ENCODE results near the gene ZNF366.

The ZNF366 gene

DNA sequence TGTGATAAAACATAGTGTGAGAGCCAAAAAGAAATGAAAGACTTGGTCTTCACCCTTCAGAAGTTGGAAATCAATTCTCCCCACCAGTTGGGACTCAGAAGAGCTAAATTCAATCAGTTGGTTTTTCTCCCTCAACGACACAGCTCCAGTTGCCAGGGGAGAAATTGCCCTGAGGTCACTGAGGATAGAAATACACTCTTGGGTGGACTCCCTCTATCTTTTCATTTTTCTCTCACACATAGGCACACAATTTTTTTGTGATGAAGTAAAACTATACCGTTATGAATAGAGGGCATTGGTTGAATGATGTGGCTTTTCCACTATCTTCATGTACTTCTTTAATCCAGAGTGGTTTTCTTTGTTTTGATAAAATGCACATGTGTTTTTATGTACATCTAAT lies 80.2 kb downstream of the ZNF366 start:
- H3K4me3 ChIP-seq (replicated peaks; ENCODE audit: low read depth, low read length): no peak overlapping the region
- DNase-seq (ENCODE audit: extremely low read depth, low read depth): no peak
- TF ChIP-seq, protein P1, sequence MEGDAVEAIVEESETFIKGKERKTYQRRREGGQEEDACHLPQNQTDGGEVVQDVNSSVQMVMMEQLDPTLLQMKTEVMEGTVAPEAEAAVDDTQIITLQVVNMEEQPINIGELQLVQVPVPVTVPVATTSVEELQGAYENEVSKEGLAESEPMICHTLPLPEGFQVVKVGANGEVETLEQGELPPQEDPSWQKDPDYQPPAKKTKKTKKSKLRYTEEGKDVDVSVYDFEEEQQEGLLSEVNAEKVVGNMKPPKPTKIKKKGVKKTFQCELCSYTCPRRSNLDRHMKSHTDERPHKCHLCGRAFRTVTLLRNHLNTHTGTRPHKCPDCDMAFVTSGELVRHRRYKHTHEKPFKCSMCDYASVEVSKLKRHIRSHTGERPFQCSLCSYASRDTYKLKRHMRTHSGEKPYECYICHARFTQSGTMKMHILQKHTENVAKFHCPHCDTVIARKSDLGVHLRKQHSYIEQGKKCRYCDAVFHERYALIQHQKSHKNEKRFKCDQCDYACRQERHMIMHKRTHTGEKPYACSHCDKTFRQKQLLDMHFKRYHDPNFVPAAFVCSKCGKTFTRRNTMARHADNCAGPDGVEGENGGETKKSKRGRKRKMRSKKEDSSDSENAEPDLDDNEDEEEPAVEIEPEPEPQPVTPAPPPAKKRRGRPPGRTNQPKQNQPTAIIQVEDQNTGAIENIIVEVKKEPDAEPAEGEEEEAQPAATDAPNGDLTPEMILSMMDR (IDR thresholded peaks at IDR 0.05; ENCODE audit: low read depth, low read length, missing control alignments): no peak

DNA sequence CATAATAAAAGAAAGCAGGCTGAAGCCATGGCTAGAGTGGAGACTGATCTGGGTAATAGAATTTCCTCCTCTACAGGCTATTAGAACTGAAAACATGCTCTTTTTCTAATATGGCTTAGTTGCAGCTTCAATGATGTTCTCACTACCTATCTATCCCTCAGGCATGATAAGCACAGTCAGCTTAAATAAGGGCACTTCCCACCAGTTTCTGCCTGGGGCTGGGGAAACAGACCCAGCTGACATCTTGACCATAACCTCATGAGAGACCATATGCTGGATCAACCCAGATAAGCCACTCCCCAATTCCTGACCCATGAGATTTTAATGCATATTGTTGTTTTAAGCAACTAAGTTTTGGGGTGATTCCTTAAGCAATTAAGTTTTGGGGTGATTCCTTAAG lies 81.2 kb downstream of the ZNF366 start:
- no peak overlapping the region for H3K4me3 ChIP-seq (replicated peaks; ENCODE audit: low read depth, low read length)
- TF ChIP-seq, protein P1 (IDR thresholded peaks at IDR 0.05; ENCODE audit: low read depth, low read length, missing control alignments): no peak
- DNase-seq (ENCODE audit: extremely low read depth, low read depth): no peak

DNA sequence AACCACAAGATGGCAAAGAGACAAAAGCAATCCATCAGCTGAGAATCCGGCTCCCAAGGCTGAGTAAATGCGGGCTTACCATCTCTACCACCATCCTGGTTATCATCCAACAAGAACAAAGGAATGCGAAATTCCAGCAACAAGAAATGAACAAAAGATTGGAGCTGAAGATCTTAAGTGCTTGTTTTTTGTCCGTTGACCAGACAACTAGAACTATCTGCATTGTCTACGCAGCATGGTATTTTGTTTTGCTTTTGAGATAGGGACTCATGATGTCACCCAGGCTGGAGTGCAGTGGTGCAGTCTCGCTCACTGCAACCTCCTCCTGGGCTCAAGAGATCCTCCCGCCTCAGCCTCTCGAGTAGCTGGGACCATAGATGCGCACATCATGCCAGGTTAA lies 88.9 kb downstream of the ZNF366 start:
- H3K4me3 ChIP-seq (replicated peaks; ENCODE audit: low read depth, low read length): no peak overlapping the region
- DNase-seq (ENCODE audit: extremely low read depth, low read depth): no peak
- TF ChIP-seq, protein P1 (IDR thresholded peaks at IDR 0.05; ENCODE audit: low read depth, low read length, missing control alignments): no peak

DNA sequence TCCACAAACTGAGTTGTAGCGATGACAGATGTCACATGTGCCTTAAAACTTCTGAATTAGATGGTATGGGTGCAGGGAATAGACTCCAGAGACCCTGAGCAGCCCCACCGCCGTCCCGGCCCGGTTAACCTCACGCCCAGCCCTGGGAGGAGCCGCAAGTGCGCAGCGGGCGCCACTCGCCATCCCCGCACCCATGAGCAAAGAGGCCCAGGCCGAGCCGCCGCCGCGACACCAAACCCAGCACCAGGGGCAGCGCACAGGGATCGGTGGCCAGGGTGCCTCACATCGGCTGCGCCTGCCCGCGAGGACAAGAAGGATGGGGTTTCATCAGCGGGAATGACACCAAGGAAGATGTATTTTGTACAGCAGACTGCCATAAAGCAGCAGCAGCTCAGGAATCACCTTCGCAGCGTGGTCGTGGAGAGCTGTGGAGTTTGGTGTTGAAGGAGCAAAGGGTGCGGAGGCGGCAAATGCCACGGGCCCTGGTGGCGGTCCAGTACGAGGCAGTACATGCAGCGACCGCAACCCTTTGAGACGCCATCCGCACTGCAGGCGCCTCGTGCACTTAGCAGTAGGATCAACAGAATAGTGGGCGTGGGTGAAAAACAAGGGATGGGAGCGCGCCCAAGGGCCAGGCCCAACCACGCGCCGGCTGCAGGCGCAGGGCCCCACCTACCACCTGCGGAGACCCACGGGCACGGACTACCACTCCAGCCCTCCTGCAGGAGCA lies 89.7 kb downstream of the ZNF366 start:
- TF ChIP-seq, protein P1 (IDR thresholded peaks at IDR 0.05; ENCODE audit: low read depth, low read length, missing control alignments): no peak
- DNase-seq (ENCODE audit: extremely low read depth, low read depth): no peak
- no peak overlapping the region for H3K4me3 ChIP-seq (replicated peaks; ENCODE audit: low read depth, low read length)

DNA sequence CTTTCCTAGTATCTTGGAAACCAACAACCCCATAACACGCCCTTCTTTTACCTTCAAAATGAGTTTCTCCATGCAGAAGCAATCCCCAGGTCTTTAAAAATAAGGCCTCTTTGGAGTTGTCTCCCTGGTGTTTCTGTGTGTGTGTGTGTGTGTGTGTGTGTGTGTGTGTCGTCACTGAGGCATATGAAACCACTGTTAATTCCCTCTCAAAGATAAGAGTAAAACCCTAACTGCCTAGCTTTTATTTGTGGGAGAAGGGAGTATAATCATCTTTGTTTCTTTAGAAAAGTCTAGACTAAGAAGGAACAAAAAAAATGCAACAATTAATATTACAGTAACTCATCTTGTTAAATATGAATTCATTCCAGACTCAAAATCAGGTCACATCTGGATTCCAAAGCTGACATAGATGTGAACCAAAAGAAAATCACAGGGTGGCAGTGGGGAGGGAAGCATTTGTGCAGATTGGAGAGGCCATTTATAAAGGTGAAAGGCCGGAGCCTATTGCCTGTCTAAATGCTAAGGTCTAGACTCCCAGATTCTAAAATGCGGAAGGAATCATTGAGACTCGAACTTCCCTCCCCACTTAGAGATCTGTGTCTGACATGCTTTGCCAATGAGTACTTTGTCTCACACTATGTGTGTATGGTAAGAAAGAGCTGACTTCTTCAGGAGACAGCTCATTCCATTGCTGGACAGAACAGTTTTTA lies 91.4 kb downstream of the ZNF366 start:
- no peak for DNase-seq (ENCODE audit: extremely low read depth, low read depth)
- no peak overlapping the region for H3K4me3 ChIP-seq (replicated peaks; ENCODE audit: low read depth, low read length)
- TF ChIP-seq, protein P1 (IDR thresholded peaks at IDR 0.05; ENCODE audit: low read depth, low read length, missing control alignments): no peak

DNA sequence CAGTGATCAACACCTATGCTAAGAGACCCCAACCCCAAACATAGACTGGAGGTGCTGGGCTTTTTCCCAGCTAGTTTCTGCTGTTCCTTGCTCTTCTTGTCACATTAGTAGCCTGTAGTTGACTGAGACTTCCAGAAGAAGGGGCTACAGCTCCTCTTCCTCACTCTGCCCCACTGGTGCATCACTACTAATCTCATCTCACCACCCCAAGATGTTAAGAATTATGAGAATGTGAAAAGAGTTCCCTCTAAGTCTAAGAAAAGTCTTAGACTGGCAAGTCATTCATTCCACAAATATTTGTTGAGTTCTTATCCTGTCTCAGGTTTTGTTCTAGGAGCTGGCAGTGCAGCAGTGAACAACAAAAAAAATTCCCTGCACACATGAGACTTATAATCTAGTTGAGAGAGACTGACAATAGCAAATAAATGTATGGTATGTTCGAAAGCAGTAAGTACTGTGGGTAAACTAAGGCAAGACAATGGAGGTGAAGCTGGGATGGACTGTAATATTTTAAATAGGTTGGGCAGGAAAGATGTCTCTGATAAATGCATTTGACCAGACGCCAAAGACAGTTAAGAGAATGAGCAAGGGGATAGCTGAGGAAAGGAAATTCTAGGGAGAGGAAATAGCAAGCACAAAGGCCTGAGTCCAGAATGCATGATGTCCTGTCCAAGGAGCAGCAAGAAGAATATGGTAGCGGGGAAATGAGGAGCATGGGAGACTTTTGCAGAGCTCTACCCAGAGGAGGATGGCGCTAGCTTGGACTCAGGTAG lies 94.7 kb downstream of the ZNF366 start:
- TF ChIP-seq, protein P1 (IDR thresholded peaks at IDR 0.05; ENCODE audit: low read depth, low read length, missing control alignments): peak; percentile 19

More for the DNA sequence above, 94.7 kb downstream of the ZNF366 start:
- H3K4me3 ChIP-seq (replicated peaks; ENCODE audit: low read depth, low read length): no peak overlapping the region
- DNase-seq (ENCODE audit: extremely low read depth, low read depth): no peak

Data from HFF-Myc (cell line).